ENCODE results near the gene SUCLG2.

DNA sequence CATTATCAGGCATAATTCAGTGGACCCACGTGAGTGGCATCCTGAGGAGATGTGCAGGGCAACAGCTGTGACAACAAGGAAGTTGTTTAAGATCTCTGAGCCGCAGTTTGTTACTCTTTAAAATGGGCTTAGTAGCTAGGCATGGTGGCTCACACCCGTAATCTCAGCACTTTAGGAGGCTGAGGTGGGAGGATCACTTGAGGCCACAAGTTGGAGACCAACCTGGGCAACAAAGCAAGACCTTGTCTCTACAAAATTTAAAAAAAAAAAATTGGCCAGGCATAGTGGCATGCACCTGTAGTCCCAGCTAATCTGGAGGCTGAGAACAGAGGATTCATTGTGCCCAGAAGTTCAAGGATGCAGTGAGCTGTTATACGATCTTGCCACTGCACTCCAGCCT is 12.2 kb downstream of the SUCLG2 start:
- TF ChIP-seq POLR2A (IDR thresholded peaks at IDR 0.05) (no peak), POLR2AphosphoS5 (IDR thresholded peaks at IDR 0.05) (no peak)
- TF ChIP-seq, protein P1, sequence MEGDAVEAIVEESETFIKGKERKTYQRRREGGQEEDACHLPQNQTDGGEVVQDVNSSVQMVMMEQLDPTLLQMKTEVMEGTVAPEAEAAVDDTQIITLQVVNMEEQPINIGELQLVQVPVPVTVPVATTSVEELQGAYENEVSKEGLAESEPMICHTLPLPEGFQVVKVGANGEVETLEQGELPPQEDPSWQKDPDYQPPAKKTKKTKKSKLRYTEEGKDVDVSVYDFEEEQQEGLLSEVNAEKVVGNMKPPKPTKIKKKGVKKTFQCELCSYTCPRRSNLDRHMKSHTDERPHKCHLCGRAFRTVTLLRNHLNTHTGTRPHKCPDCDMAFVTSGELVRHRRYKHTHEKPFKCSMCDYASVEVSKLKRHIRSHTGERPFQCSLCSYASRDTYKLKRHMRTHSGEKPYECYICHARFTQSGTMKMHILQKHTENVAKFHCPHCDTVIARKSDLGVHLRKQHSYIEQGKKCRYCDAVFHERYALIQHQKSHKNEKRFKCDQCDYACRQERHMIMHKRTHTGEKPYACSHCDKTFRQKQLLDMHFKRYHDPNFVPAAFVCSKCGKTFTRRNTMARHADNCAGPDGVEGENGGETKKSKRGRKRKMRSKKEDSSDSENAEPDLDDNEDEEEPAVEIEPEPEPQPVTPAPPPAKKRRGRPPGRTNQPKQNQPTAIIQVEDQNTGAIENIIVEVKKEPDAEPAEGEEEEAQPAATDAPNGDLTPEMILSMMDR (IDR thresholded peaks at IDR 0.05): no peak
